Neutrophil (primary cell): ENCODE results near the gene DIRAS1.

ENCODE experiments used
- H3K27ac ChIP-seq: fragments of 200-600 bp; sonication (generic); 2 replicates; pipeline ENCODE4 v1.5.1; 2016; ENCODE audit warnings: mild to moderate bottlenecking, moderate library complexity
- H3K27me3 ChIP-seq: fragments of 200-600 bp; sonication (generic); 2 replicates; pipeline ENCODE4 v1.6.0; 2016; ENCODE audit warnings: mild to moderate bottlenecking
- H3K36me3 ChIP-seq: fragments of 200-600 bp; sonication (generic); 2 replicates; pipeline ENCODE4 v1.5.1; 2017
- H3K4me1 ChIP-seq, 2 experiments: fragments of 200-600 bp in 1 of 2; sonication (generic) in 1 of 2; 1 replicate in 1 of 2; 2 replicates in 1 of 2; pipeline versions ENCODE4 v1.5.1 to v1.6.1; 2013 to 2016; ENCODE audit warnings: low read depth in 1 of 2, low read length in 1 of 2, mild to moderate bottlenecking in 1 of 2, moderate library complexity in 1 of 2; ENCODE audit not compliant: control insufficient read depth in 1 of 2, insufficient read depth in 1 of 2
- H3K4me3 ChIP-seq, 2 experiments: fragments of 200-600 bp in 1 of 2; sonication (generic) in 1 of 2; 1 replicate in 1 of 2; 2 replicates in 1 of 2; pipeline ENCODE4 v1.5.1; 2013 to 2016; ENCODE audit warnings: low read depth in 1 of 2, low read length in 1 of 2, mild to moderate bottlenecking in 1 of 2, moderate library complexity in 1 of 2
- H3K9me3 ChIP-seq: fragments of 200-600 bp; sonication (generic); 2 replicates; pipeline ENCODE4 v1.5.1; 2016
- TF ChIP-seq, protein P1 (sequence below): fragments of 200-600 bp; sonication (generic); IDR thresholded peaks from 2 replicates; pipeline ENCODE4 v1.5.1; 2016; ENCODE audit warnings: antibody characterized with exemption

Gene DIRAS1

DNA sequence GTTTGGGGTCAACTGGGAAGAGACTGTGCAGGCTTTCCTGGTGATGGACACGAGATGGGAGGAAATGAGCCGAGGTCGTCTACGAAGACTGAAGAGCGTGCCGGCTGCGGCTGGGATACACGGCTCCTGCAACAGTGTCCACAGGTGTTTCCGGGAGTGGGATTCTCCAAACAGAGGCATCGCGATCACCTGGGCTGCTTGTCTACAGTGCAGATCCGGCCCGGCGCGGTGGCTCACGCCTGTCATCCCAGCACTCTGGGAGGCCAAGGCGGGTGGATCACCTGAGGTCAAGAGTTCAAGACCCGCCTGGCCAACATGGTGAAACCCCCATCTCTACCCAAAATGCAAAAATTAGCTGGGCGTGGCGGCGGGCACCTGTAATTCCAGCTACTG, 30.3 kb upstream of the DIRAS1 start:
- TF ChIP-seq, protein P1, sequence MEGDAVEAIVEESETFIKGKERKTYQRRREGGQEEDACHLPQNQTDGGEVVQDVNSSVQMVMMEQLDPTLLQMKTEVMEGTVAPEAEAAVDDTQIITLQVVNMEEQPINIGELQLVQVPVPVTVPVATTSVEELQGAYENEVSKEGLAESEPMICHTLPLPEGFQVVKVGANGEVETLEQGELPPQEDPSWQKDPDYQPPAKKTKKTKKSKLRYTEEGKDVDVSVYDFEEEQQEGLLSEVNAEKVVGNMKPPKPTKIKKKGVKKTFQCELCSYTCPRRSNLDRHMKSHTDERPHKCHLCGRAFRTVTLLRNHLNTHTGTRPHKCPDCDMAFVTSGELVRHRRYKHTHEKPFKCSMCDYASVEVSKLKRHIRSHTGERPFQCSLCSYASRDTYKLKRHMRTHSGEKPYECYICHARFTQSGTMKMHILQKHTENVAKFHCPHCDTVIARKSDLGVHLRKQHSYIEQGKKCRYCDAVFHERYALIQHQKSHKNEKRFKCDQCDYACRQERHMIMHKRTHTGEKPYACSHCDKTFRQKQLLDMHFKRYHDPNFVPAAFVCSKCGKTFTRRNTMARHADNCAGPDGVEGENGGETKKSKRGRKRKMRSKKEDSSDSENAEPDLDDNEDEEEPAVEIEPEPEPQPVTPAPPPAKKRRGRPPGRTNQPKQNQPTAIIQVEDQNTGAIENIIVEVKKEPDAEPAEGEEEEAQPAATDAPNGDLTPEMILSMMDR = no peak
- Histone ChIP-seq H3K36me3 (peaks cover 32% of the 10 kb centered on the region), H3K4me3 (no peak overlapping the region), H3K4me1 (peaks cover 8 to 11% of the 10 kb centered on the region in 2 experiments), H3K27ac (no peak overlapping the region), H3K9me3 (no peaks in the 10 kb centered on the region), H3K27me3 (peaks cover 4% of the 10 kb centered on the region)

DNA sequence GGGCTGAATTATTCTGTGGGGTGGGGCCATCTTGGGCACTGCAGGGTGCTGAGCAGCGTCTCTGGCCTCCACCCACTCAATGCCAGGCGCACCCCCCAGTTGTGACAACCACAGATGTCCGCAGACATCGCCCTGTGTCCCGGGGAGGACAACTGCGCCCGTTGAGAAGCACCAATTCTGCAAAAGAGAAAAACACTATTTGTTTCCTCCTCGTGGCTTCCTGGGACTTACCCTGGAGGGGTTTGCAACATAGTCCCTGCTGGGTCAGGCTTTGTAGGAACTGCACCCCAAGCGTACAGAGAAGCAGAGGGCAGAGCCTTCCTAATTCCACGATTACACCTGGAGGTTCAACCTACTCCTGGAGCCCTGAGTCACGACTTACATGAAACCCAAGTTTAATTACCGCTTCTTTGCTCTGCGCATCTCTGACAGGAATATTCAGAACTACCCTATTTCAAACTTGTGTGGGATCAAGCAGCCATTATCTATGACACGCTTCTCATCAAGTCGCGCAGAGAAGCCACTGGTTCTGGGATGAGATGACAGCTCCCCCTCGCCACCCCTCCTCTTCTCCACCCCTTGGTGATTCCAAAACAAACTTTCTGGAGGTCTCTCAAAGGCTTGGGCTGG, 29.8 kb upstream of the DIRAS1 start:
- peaks cover 8 to 11% of the 10 kb centered on the region in 2 experiments for H3K4me1 ChIP-seq
- H3K36me3 ChIP-seq = peaks cover 31% of the 10 kb centered on the region
- H3K27me3 ChIP-seq = peaks cover 9% of the 10 kb centered on the region
- TF ChIP-seq, protein P1 = no peak
- no peaks in the 10 kb centered on the region for H3K9me3 ChIP-seq
- H3K27ac ChIP-seq = no peak overlapping the region
- H3K4me3 ChIP-seq = no peak overlapping the region

DNA sequence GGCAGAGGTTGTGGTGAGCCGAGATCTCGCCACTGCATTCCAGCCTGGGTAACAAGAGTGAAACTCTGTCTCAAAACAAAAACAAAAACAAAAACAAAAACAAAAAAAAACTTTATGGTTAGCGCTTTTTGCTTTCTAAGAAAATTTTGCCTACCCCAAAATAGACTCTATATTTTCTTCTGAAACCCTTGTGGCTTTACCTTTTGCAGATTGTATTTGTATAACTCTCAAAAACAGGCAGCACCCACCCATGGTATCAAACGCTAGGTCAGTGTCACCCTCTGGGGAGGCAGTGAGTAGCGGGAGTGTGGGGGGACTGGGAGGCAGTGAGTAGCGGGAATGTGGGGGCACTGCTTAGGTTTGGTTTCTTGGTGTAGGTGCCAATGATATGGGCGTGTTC, 26.2 kb upstream of the DIRAS1 start:
- peaks cover 39% of the 10 kb centered on the region for H3K27me3 ChIP-seq
- TF ChIP-seq, protein P1 = no peak
- H3K4me1 ChIP-seq = peaks cover 8 to 11% of the 10 kb centered on the region in 2 experiments

DNA sequence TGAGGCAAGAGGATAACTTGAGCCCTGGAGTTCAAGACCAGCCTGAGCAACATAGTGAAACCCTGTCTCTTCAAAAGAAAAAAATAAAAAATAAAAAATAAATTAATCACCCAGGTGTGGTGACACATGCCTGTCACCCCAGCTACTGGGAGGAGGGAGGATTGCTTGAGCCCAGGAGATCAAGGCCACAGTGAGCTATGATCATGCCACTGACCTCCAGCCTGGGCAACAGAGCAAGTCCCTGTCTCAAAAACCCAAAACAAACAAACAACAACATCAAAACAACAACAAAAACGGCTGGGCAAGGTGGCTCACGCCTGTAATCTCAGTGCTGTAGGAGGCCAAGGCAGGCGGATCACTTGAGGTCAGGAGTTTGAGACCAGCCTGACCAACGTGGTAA, 22.9 kb upstream of the DIRAS1 start:
- Histone ChIP-seq H3K4me1 (peaks cover 8 to 13% of the 10 kb centered on the region in 2 experiments), H3K36me3 (no peaks in the 10 kb centered on the region)
- TF ChIP-seq, protein P1 = no peak

More for the DNA sequence above, 26.2 kb upstream of the DIRAS1 start:
- Histone ChIP-seq H3K9me3 (no peaks in the 10 kb centered on the region), H3K4me3 (no peak overlapping the region), H3K27ac (no peak overlapping the region), H3K36me3 (no peaks in the 10 kb centered on the region)

DNA sequence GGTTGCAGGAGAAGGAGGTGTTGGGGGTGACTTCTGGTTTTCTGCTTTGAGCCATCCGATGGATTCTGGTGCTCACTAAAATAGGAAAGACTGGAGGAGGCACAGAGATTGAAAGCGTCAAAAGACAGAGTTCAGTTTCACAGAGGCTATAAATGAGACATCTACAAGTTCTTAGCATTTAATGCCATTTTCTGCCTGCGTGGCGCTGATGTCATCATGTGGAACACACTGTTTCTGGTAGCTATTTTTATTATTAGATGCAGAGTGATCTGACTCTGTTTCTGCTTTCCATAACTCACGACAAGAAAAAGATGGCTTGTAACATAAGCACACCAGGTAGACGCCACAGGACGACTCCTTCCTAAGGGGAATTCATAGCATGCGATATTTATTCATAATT, 21.9 kb upstream of the DIRAS1 start:
- peaks cover 62% of the 10 kb centered on the region for H3K27me3 ChIP-seq
- peaks cover 15 to 22% of the 10 kb centered on the region in 2 experiments for H3K4me1 ChIP-seq
- H3K4me3 ChIP-seq = no peak overlapping the region
- no peaks in the 10 kb centered on the region for H3K36me3 ChIP-seq
- TF ChIP-seq, protein P1 = no peak
- H3K9me3 ChIP-seq = no peaks in the 10 kb centered on the region
- H3K27ac ChIP-seq = no peak overlapping the region

More for the DNA sequence above, 22.9 kb upstream of the DIRAS1 start:
- Histone ChIP-seq H3K27me3 (peaks cover 62% of the 10 kb centered on the region), H3K27ac (no peak overlapping the region), H3K4me3 (no peak overlapping the region), H3K9me3 (no peaks in the 10 kb centered on the region)
